OCI-LY3 (cell line): ENCODE measurements around the gene WSB1.

Experiments
- CTCF ChIP-seq: fragments of 200-600, 300-600 bp; sonication (generic); IDR thresholded peaks from 2 replicates; pipeline ENCODE4 v1.5.1; 2014; ENCODE audit warnings: antibody characterized with exemption, low read length, low read depth
- EZH2phosphoT487 ChIP-seq: fragments of 200-600 bp; shearing (Covaris generic); IDR thresholded peaks from 2 replicates; pipeline ENCODE4 v1.6.1; 2018; ENCODE audit warnings: antibody characterized with exemption, mixed run types, low read depth

DNA sequence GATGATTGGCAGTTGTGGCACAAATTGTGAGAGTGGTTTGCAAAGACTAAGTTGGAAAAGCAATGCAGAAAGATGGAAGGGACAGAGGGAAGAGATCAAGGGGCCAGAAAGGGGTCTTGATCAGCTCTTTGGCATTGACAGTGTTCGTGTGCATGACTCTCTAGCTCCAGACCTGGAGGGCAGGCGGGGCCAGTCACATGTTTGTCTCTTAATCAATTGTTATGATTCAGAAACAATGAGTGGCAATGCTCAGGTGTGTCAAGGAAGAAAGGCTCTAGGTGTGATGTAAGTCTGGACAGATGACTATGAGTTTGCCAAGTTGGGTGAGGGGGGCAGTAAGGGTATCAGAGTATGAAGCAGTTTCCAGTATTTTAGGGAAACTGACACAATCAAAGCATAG, 32.1 kb downstream of the WSB1 start:
- TF ChIP-seq CTCF (no peak), EZH2phosphoT487 (no peak)
